Measurements from ENCODE around the gene CRMP1.

DNA sequence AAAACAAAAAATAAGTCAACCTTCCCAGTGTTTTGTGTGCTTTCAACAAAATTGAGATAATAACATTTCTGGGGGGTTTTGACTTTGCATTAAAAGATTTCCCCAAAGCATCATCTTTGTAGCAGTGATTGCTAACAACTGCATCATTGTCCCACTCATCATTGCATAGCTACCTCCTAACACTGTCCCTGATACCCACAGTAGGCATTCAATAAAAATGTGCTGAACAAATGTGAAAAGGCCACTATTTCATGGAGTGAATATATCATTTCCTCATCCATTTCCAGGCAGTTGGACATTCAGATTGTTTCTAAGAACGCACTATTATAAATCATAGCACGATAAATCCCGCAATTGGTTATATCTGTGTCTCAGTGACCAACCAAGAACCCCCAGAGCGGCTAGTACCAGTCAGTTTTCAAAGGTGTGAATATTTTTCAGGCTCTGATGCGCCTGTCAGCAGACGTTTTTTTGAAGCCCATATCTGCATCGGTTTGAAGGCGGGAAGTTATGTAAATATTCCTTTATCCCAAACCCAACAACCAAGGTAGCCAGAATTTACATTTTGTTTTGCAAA is 36.0 kb upstream of the CRMP1 start:
- no peak for TF ChIP-seq PCBP1 (IDR thresholded peaks at IDR 0.05; ENCODE audit: low read depth, low read length, poor library complexity, severe bottlenecking)
- TF ChIP-seq SIN3B (IDR thresholded peaks at IDR 0.05; ENCODE audit: low read depth), result no peak
- no peak for TF ChIP-seq HMG20A (CRISPR knock-in tag; conservative IDR thresholded peaks at IDR 0.05)
- TF ChIP-seq RFX5 (IDR thresholded peaks at IDR 0.05; ENCODE audit: low read depth, low read length), result no peak
- no peak for TF ChIP-seq EZH2 (IDR thresholded peaks at IDR 0.05; ENCODE audit: borderline replicate concordance, low read depth, low read length)
- TF ChIP-seq TCF7L2 (IDR thresholded peaks at IDR 0.05; ENCODE audit: low read depth, low read length), result no peak
- TF ChIP-seq HNRNPL (IDR thresholded peaks at IDR 0.05; ENCODE audit: low read depth, low read length), result no peak
- TF ChIP-seq, protein P1, sequence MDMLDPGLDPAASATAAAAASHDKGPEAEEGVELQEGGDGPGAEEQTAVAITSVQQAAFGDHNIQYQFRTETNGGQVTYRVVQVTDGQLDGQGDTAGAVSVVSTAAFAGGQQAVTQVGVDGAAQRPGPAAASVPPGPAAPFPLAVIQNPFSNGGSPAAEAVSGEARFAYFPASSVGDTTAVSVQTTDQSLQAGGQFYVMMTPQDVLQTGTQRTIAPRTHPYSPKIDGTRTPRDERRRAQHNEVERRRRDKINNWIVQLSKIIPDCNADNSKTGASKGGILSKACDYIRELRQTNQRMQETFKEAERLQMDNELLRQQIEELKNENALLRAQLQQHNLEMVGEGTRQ (CRISPR knock-in tag; IDR thresholded peaks at IDR 0.05), result no peak
- TF ChIP-seq POLR2A (conservative IDR thresholded peaks at IDR 0.05), result no peak
- TF ChIP-seq ZZZ3 (IDR thresholded peaks at IDR 0.05), result no peak
- no peak for TF ChIP-seq GABPB1 (CRISPR knock-in tag; IDR thresholded peaks at IDR 0.05)
- TF ChIP-seq SAFB (IDR thresholded peaks at IDR 0.05; ENCODE audit: borderline replicate concordance, low read depth, low read length), result no peak
- TF ChIP-seq, protein P2, sequence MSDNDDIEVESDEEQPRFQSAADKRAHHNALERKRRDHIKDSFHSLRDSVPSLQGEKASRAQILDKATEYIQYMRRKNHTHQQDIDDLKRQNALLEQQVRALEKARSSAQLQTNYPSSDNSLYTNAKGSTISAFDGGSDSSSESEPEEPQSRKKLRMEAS (CRISPR knock-in tag; IDR thresholded peaks at IDR 0.05), result no peak
- TF ChIP-seq, protein P3, sequence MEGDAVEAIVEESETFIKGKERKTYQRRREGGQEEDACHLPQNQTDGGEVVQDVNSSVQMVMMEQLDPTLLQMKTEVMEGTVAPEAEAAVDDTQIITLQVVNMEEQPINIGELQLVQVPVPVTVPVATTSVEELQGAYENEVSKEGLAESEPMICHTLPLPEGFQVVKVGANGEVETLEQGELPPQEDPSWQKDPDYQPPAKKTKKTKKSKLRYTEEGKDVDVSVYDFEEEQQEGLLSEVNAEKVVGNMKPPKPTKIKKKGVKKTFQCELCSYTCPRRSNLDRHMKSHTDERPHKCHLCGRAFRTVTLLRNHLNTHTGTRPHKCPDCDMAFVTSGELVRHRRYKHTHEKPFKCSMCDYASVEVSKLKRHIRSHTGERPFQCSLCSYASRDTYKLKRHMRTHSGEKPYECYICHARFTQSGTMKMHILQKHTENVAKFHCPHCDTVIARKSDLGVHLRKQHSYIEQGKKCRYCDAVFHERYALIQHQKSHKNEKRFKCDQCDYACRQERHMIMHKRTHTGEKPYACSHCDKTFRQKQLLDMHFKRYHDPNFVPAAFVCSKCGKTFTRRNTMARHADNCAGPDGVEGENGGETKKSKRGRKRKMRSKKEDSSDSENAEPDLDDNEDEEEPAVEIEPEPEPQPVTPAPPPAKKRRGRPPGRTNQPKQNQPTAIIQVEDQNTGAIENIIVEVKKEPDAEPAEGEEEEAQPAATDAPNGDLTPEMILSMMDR (IDR thresholded peaks at IDR 0.05 in 2 of 3, conservative IDR thresholded peaks at IDR 0.05 in 1 of 3; ENCODE audit: insufficient read depth in 2 of 3, low read depth in 1 of 3, low read length in 3 of 3), result no peak
